ENCODE data around the gene MYOF.
"Not testable (repeated sequence)": the region's sequence is repeated elsewhere in the genome, so short reads cannot be mapped to it uniquely, and the experiment has no call there.

MYOF gene

GRCh38 chr10:93481637-93482144, 443 bp downstream of the MYOF start:
- DNase-seq = no peak

- DNase-seq = no peak
These were observed 3.3 kb downstream of the MYOF start for GRCh38 chr10:93478873-93479272.

GRCh38 chr10:93476756-93477155, 5.4 kb downstream of the MYOF start:
- DNase-seq = no peak

GRCh38 chr10:93475871-93476270, 6.3 kb downstream of the MYOF start:
- no peak for DNase-seq

GRCh38 chr10:93475227-93475626, 6.9 kb downstream of the MYOF start:
- no peak for DNase-seq

- no peak for DNase-seq
These were observed 8.2 kb downstream of the MYOF start for GRCh38 chr10:93473804-93474472.

GRCh38 chr10:93473161-93473560, 9.0 kb downstream of the MYOF start:
- DNase-seq = no peak

DNA sequence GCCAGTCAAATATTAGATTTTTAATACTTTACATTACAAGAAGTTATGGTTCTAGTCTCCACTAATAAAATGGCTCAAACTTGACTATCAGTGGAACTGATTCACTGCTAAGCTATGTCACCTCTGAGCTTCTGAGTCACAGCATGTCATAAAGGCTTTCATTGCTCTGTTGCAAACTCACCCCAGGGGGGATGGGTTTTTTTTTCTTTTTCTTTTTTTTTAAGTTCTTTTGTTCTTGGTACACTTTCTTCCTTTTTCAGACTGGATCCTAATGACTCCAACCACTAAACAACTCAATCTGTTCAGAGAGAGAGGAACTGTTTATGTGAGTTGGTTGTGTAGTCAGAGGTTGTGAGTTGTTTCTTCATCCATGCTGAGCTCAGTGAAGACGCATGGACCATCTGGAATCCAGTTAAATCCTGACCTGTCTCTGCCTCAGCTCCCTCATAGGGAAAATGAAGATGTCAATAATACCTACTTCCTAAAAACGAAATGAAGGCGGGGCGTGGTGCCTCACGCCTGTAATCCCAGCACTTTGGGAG, 11.0 kb downstream of the MYOF start:
- DNase-seq = no peak

- no peak for DNase-seq
These were observed 12.7 kb downstream of the MYOF start for GRCh38 chr10:93469454-93469853.

- no peak for DNase-seq
These were observed 13.5 kb downstream of the MYOF start for GRCh38 chr10:93468461-93469213.

- not testable (repeated sequence) for DNase-seq
These were observed 14.5 kb downstream of the MYOF start for GRCh38 chr10:93467635-93468034.

GRCh38 chr10:93465806-93466675, 16.1 kb downstream of the MYOF start:
- no peak for DNase-seq

- DNase-seq = no peak
These were observed 17.3 kb downstream of the MYOF start for GRCh38 chr10:93464776-93465388.

GRCh38 chr10:93463723-93464476, 18.2 kb downstream of the MYOF start:
- no peak for DNase-seq

- DNase-seq = no peak
These were observed 19.3 kb downstream of the MYOF start for GRCh38 chr10:93462881-93463280.

DNA sequence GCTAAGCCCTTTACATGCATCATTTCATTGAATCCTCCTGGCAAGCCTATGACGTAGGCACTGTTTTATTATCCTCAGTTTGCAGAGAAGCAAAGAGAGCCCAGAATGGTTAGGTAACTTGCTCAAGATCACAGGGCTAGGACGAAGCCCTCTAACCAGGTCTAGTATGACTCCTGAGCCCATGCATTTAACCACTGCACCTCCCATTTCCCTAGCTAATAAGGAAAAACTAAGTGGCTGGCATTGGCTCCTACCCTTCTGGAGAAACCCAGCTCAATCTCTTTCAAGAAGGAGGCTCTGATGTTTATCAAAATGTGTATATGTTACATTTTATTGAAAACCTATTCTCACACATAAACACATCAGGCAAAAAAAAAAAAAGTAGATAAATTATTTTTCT, 19.8 kb downstream of the MYOF start:
- DNase-seq = no peak

DNA sequence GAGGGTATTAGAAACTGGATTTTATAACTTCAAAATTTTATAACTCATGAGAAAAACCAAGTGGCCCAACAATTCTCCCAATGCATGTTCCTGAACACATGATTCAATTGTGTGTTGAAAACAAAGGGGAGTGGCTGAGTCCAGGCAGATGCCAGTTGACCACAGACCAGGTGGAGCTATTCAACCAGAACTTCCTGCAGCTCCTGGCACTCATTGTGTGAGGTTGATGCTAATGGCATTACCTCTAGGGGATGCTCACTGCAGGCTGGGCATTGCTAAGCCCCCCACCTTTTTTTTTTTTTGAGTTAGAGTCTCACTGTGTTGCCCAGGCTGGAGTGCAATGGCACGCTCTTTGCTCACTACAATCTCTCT, 20.3 kb downstream of the MYOF start:
- DNase-seq = no peak

DNA sequence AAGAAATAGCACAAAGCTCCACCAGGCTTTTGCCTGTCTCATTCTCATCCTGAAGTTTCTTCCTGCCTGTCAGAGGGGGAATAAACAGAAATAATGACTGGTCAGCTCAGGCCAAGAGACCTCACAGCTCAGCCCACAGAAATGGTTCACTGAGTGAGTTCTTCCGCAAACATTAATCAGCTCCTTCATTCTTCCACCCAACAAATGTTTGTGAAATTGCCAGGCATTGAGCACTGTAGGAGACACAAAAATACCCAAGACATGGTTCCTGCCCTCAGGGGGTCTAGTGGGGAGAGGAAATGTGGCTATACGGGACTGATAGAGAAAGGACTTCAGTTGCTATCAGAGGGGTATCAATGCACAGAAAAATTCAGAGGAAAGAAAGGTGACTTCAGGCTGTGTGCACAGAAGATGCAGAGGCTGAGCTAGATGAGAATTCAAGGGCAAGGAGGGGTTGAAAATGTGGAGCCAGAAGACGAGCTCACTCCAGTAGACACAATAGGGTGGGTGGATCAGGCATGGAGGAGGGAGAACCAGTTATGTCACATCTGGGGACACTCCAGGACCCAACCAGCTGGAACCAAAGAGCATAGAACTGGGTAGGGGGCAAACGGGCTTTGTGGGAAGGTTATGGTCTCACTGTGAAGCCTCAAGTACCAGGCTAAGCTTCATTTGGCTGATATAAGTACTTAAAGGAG, 20.9 kb downstream of the MYOF start:
- no peak for DNase-seq

GRCh38 chr10:93459466-93459865, 22.7 kb downstream of the MYOF start:
- DNase-seq = no peak

GRCh38 chr10:93458821-93459257, 23.3 kb downstream of the MYOF start:
- no peak for DNase-seq

DNA sequence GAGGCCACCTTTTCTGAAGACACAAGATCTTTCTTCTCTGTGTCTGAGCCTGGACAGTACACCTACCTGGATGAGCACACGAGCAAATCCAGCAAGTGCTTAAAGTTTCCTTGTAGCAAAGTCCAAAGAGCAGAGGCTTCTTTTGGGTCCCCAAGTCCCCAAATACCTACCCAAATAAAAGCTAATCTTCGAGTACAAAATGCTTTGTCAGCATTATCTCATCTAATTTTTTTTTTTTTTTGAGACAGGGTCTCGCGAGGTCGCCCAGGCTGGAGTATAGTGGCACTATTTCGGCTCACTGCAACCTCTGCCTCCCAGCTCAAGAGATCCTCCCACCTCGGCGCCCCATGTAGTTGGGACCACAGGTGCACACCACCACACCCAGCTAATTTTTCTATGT, 24.6 kb downstream of the MYOF start:
- DNase-seq = no peak
